ENCODE results near the gene ZNF205. TPM values are rescaled to one million over a fixed set of nuclear protein-coding genes. Genes with fewer than 3 reads are reported as not detected.

ZNF205 gene
- total and polyA plus RNA-seq, 9 of the 15 experiments (the other 6 are each of a cell fraction or from before 2014, with no cell fraction given): 2.4 to 11.8 (median 5.1) TPM; not detected in 2

DNA sequence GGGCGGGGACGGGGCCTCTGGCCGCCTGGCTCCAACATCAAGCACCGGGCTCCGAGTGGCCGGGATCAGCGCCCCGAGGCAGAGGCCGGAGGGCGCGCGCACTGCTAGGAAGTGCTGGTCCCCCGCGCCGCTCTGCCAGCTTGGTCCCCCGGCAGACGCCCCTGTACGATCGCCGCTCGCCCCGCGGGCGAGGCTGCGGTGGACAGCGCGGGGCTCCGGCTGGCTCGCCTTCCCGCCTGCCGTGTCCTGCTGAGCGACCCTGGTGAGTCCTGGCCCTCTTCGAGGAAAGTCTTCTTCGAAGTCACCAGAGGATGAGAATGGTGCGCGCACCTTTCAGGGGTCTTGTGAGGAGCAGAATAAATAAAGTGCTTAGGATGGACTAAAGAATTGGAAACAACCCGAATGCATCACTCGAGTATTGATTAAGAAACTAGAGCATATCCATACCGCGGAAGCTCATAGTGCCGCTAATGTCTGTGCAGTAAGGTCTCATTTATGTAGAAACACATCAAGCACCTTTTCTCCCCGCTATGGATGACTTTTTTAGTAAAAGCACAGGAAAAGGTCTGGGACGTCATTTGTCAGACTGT, 22.8 kb downstream of the ZNF205 start (continued):
- TF ChIP-seq, protein P1, sequence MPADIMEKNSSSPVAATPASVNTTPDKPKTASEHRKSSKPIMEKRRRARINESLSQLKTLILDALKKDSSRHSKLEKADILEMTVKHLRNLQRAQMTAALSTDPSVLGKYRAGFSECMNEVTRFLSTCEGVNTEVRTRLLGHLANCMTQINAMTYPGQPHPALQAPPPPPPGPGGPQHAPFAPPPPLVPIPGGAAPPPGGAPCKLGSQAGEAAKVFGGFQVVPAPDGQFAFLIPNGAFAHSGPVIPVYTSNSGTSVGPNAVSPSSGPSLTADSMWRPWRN (IDR thresholded peaks at IDR 0.05; ENCODE audit: low read depth): no peak
- no peak for TF ChIP-seq BRD4 (IDR thresholded peaks at IDR 0.05)
- TF ChIP-seq, protein P2, sequence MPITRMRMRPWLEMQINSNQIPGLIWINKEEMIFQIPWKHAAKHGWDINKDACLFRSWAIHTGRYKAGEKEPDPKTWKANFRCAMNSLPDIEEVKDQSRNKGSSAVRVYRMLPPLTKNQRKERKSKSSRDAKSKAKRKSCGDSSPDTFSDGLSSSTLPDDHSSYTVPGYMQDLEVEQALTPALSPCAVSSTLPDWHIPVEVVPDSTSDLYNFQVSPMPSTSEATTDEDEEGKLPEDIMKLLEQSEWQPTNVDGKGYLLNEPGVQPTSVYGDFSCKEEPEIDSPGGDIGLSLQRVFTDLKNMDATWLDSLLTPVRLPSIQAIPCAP (CRISPR knock-in tag; IDR thresholded peaks at IDR 0.05; ENCODE audit: borderline replicate concordance): no peak
- TF ChIP-seq ZNF133 (CRISPR knock-in tag; IDR thresholded peaks at IDR 0.05): no peak
- no peak for TF ChIP-seq ZBTB34 (CRISPR knock-in tag; IDR thresholded peaks at IDR 0.05)
- no peak for TF ChIP-seq ZNF444 (CRISPR knock-in tag; IDR thresholded peaks at IDR 0.05)
- no peak for TF ChIP-seq STAT5A (IDR thresholded peaks at IDR 0.05; ENCODE audit: borderline replicate concordance, low read length)
- no peak for TF ChIP-seq IFI16 (CRISPR knock-in tag; IDR thresholded peaks at IDR 0.05)
- no peak for TF ChIP-seq ZNF175 (CRISPR knock-in tag; IDR thresholded peaks at IDR 0.05; ENCODE audit: low read depth)
- TF ChIP-seq PML (IDR thresholded peaks at IDR 0.05; ENCODE audit: low read length): no peak
- no peak for TF ChIP-seq TBP (optimal IDR thresholded peaks at IDR 0.05; ENCODE audit: low read depth, low read length)
- TF ChIP-seq, protein P3, sequence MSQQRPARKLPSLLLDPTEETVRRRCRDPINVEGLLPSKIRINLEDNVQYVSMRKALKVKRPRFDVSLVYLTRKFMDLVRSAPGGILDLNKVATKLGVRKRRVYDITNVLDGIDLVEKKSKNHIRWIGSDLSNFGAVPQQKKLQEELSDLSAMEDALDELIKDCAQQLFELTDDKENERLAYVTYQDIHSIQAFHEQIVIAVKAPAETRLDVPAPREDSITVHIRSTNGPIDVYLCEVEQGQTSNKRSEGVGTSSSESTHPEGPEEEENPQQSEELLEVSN (IDR thresholded peaks at IDR 0.05; ENCODE audit: borderline replicate concordance in 1 of 2, extremely low read depth in 1 of 2, insufficient read depth in 1 of 2, insufficient read length in 1 of 2, low read depth in 1 of 2, low read length in 1 of 2, poor library complexity in 1 of 2, severe bottlenecking in 1 of 2): peak in 1 of 2 experiments; percentile 61
- no peak for TF ChIP-seq SNRNP70 (optimal IDR thresholded peaks at IDR 0.05; ENCODE audit: low read depth, low read length)
- no peak for TF ChIP-seq SP2 (IDR thresholded peaks at IDR 0.05; ENCODE audit: extremely low read depth, low read depth, low read length, poor library complexity, severe bottlenecking)
- TF ChIP-seq ZNF165 (CRISPR knock-in tag; IDR thresholded peaks at IDR 0.05; ENCODE audit: borderline replicate concordance): no peak
- TF ChIP-seq CBX2 (IDR thresholded peaks at IDR 0.05; ENCODE audit: insufficient read depth, low read length, poor library complexity, severe bottlenecking): no peak
- TF ChIP-seq POLR2A (conservative IDR thresholded peaks at IDR 0.05): 0 out of 2 replicates have a peak, but pooled peaks have one; percentile 47
- TF ChIP-seq SMAD4 (CRISPR knock-in tag; conservative IDR thresholded peaks at IDR 0.05): no peak
- TF ChIP-seq MLLT1 (IDR thresholded peaks at IDR 0.05): no peak
- TF ChIP-seq PCBP2 (IDR thresholded peaks at IDR 0.05; ENCODE audit: low read depth, low read length, poor library complexity, severe bottlenecking): no peak
- TF ChIP-seq RFX1 (IDR thresholded peaks at IDR 0.05): no peak
- TF ChIP-seq EHMT2 (IDR thresholded peaks at IDR 0.05): no peak
- TF ChIP-seq RBM14 (IDR thresholded peaks at IDR 0.05; ENCODE audit: borderline replicate concordance, insufficient read depth, low read depth, low read length): no peak
- TF ChIP-seq MAFG (tag; conservative IDR thresholded peaks at IDR 0.05): no peak
